Measurements from ENCODE around the gene CA6. TPM values are rescaled to one million over a fixed set of nuclear protein-coding genes. Genes with fewer than 3 reads are reported as not detected.

Gene CA6
- total RNA-seq, 2 experiments from 2014 or later, result not detected

DNA sequence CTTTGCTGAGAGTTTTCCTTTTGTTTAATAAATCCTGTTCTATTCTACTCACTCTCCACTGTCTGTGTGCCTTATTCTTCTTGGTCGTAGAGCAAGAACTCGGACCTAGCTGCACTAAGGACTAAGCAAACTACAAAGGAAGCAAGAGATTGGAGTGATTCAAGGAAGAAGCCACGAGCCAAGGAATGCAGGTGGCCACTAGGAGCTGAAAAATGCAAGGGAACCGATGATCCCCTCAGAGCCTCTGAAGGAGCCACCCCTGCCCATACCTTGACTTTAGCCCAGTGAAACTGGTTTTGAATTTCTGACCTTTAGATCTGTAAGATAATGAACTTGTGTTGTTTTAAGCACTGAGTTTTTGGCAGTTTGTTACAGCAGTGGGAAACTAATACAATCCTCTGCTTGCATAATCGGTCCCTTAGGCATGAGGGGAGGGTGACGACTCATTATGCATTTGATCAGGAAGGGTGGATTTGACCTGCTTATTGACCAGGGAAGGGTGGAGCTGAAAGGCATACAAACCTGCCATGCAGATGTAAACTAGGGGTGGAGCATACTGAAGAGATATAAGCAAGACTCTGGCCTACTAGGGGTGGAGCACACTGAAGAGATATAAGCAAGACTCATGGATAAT is 6.2 kb upstream of the CA6 start:
- ChIA-PET CTCF (ENCODE audit: unreplicated experiment) (no interaction called here), POLR2A (interaction anchor here (0.5 kb wide), 1 partner anchor 56 kb away, joined by 3 read pairs; no protein-coding TSS in a partner anchor)
- H2AFZ ChIP-seq (ENCODE audit: low read length), result no peak overlapping the region
- intact Hi-C loops (cut with micrococcal nuclease; ENCODE audit: unreplicated experiment), result no loop called here
- no peak overlapping the region for H3K27ac ChIP-seq (ENCODE audit: low read depth, low read length, poor library complexity, severe bottlenecking)
- BruUV-seq (replicated peaks), result no TSS peak
- H3K9me2 ChIP-seq (ENCODE audit: insufficient read depth, low read length), result no peaks in the 10 kb centered on the region
- no peaks in the 10 kb centered on the region for H3K9me3 ChIP-seq (ENCODE audit: low read length)
- TF ChIP-seq, protein P1, sequence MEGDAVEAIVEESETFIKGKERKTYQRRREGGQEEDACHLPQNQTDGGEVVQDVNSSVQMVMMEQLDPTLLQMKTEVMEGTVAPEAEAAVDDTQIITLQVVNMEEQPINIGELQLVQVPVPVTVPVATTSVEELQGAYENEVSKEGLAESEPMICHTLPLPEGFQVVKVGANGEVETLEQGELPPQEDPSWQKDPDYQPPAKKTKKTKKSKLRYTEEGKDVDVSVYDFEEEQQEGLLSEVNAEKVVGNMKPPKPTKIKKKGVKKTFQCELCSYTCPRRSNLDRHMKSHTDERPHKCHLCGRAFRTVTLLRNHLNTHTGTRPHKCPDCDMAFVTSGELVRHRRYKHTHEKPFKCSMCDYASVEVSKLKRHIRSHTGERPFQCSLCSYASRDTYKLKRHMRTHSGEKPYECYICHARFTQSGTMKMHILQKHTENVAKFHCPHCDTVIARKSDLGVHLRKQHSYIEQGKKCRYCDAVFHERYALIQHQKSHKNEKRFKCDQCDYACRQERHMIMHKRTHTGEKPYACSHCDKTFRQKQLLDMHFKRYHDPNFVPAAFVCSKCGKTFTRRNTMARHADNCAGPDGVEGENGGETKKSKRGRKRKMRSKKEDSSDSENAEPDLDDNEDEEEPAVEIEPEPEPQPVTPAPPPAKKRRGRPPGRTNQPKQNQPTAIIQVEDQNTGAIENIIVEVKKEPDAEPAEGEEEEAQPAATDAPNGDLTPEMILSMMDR (conservative IDR thresholded peaks at IDR 0.05; ENCODE audit: low read length), result no peak
- TF ChIP-seq EZH2phosphoT487 (IDR thresholded peaks at IDR 0.05; ENCODE audit: borderline replicate concordance, low read depth, low read length), result no peak
- H3K79me2 ChIP-seq (ENCODE audit: insufficient read depth, low read depth, low read length), result no peaks in the 10 kb centered on the region
- DNase-seq (ENCODE audit: low spot score), result no peak
- no peak overlapping the region for H3K4me2 ChIP-seq (ENCODE audit: low read length)
- peaks cover 13% of the 10 kb centered on the region for H3K4me1 ChIP-seq (ENCODE audit: insufficient read depth, low read length, poor library complexity, severe bottlenecking)
- H3K36me3 ChIP-seq (ENCODE audit: insufficient read depth, low read length), result no peaks in the 10 kb centered on the region
- H4K20me1 ChIP-seq (ENCODE audit: insufficient read depth, low read length), result no peaks in the 10 kb centered on the region
- no peak overlapping the region for H3K4me3 ChIP-seq (ENCODE audit: low read depth, low read length, poor library complexity, severe bottlenecking)

DNA sequence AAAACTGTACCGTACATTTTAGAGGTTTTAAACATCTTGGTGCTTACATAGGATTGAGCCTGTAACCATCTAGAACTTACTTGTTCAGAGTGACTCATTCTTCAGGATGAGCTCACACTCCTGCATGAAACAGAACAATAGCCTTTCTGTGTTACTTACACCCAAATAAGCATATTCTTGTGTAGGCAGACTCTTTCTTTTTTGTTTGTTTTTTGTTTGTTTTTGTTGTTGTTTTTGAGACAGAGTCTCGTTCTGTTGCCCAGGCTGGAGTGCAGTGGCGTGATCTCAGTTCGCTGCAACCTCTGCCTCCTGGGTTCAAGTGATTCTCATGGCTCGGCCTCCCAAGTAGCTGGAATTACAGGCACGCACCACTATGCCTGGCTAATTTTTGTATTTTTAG is 3.8 kb upstream of the CA6 start:
- BruUV-seq (replicated peaks), result no TSS peak
- ChIA-PET CTCF (ENCODE audit: unreplicated experiment) (no interaction called here), POLR2A (no interaction called here)
- peaks cover 15% of the 10 kb centered on the region for H3K4me1 ChIP-seq (ENCODE audit: insufficient read depth, low read length, poor library complexity, severe bottlenecking)
- intact Hi-C loops (cut with micrococcal nuclease; ENCODE audit: unreplicated experiment), result no loop called here
- TF ChIP-seq, protein P1 (conservative IDR thresholded peaks at IDR 0.05; ENCODE audit: low read length), result no peak
- no peak for TF ChIP-seq EZH2phosphoT487 (IDR thresholded peaks at IDR 0.05; ENCODE audit: borderline replicate concordance, low read depth, low read length)
- no peaks in the 10 kb centered on the region for H4K20me1 ChIP-seq (ENCODE audit: insufficient read depth, low read length)
- H3K79me2 ChIP-seq (ENCODE audit: insufficient read depth, low read depth, low read length), result no peaks in the 10 kb centered on the region
- no peak overlapping the region for H3K4me2 ChIP-seq (ENCODE audit: low read length)
- no peak overlapping the region for H3K4me3 ChIP-seq (ENCODE audit: low read depth, low read length, poor library complexity, severe bottlenecking)
- no peaks in the 10 kb centered on the region for H3K9me2 ChIP-seq (ENCODE audit: insufficient read depth, low read length)
- H2AFZ ChIP-seq (ENCODE audit: low read length), result no peak overlapping the region
- no peak for DNase-seq (ENCODE audit: low spot score)
- H3K27ac ChIP-seq (ENCODE audit: low read depth, low read length, poor library complexity, severe bottlenecking), result no peak overlapping the region
- H3K36me3 ChIP-seq (ENCODE audit: insufficient read depth, low read length), result no peaks in the 10 kb centered on the region
- no peaks in the 10 kb centered on the region for H3K9me3 ChIP-seq (ENCODE audit: low read length)
